GM19372 (cell line): ENCODE results near the gene ANKRD13B.

Experiments
- ATAC-seq: cut with Tn5 transposase; IDR thresholded peaks from one replicate; pipeline ENCODE4 v1.9.1; 2021; ENCODE audit warnings: mild to moderate bottlenecking, low read depth, moderate library complexity; ENCODE audit not compliant: unreplicated experiment

The ANKRD13B gene

DNA sequence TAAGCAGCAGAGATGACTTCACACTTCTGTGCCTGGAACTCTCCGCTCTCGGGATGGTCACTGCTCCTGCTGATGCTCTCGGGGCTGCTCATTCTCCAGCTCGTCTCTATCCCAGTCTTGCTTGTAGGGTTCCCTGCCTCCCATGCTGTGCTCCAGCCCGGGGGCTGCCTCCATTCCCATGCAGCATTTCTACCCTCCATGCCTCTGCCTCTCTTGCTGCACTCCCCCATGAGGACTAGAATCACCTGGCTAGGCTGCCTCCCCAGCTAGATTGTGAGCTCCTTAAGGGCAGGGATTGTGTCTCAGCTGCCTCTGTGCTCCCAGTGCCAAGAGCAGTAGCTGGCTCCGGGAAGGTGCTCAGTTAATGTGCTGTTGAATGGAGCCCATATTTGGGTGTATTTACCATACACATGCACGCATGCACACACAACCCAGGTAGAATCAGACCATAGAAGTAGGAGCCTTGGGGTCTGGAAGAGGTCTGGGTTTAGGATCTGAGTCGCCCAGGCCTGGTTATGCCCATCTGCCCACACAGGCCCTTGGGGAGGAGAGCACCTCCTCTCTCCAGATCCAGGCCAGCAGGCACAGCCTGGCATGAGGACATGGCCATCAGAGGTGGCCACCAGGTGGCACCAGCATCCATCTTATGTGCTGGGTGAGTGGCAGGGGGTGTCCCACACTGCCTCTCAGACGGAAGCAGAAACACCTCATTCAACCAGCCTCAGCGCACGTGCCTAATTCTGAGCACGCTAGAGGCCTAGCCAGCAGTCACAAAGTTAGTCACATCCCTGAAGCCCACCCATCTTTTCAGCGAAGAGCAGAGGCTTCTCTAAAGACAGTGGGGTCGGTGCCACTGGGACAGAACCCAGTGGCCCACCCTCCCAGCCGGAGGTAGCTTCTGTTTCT, 12.8 kb upstream of the ANKRD13B start:
- ATAC-seq, result peak; percentile 68

DNA sequence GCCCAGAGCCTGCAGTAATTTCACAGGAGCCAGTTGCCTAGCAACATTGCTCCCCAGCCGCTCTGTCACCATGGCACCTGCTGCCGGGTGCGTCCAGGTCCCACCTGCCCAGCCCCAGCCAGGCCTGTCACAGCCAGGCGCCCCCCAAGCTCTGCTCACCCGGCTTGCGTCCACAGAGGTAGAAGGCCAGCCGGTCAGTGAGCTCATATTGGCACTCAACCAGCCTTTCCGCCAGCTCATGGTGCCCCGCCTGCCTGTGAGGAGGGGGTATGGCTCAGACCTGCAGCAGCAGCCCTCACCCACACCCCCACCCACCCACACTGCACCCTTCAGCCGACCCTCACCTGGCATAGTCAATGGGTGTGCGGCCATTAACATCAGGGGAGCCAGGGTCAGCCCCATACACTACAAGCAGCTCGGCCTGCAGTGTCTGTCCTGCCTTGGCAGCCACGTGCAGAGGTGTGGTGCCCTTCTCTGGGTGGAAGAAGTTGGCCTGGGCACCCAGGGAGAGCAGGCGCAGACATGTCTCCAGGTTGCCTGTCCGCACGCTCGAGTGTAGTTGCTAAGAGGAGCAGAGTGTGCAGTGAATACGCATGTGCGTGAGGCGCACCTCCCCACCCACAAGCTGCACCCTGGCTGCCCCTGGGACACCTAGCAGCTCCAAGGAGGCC, 11.2 kb upstream of the ANKRD13B start:
- ATAC-seq, result no peak

DNA sequence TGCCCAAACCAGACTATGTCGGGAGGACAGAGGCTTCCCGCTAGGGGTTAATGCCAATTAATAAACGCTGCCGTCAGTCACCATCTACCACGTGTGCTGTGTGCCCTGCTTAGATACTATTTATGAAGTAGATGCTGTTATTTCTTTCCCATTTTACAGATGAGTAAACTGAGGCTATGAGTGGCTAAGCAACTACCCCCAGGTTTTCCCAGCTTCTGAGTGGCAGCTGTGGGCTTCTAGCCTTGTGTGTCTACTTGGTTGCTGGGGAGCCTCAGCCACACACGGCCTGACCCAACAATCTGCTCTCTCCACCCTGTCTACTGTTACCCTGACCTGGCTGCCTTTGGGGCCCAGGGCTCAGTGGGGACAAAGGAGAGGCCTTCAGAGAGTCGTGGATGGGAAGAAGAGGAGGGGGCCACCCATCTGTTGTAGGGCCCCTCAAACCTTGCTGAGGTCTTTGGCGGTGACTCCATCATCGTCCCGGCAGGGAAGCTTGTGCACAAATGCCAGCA, 10.6 kb upstream of the ANKRD13B start:
- ATAC-seq, result no peak

DNA sequence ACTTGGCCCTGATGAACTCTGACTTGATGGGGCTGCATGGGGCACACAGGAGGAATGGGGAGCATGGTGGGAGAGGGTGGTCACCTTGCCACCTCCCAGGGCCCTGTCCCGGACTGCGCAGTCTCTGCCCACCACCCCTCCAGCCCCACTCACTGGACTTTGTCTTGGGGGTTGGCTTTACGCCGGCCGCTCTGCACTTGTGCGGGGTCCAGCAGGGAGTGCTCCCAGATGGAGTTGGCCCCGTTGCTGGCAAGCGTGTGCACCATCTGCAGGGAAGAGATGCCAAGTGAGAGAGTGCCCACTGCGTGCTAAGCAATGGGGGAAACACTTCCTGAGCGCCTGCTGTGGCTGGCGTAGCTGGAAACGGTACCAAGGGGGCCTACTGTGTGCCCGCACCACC, 10.2 kb upstream of the ANKRD13B start:
- ATAC-seq, result no peak

DNA sequence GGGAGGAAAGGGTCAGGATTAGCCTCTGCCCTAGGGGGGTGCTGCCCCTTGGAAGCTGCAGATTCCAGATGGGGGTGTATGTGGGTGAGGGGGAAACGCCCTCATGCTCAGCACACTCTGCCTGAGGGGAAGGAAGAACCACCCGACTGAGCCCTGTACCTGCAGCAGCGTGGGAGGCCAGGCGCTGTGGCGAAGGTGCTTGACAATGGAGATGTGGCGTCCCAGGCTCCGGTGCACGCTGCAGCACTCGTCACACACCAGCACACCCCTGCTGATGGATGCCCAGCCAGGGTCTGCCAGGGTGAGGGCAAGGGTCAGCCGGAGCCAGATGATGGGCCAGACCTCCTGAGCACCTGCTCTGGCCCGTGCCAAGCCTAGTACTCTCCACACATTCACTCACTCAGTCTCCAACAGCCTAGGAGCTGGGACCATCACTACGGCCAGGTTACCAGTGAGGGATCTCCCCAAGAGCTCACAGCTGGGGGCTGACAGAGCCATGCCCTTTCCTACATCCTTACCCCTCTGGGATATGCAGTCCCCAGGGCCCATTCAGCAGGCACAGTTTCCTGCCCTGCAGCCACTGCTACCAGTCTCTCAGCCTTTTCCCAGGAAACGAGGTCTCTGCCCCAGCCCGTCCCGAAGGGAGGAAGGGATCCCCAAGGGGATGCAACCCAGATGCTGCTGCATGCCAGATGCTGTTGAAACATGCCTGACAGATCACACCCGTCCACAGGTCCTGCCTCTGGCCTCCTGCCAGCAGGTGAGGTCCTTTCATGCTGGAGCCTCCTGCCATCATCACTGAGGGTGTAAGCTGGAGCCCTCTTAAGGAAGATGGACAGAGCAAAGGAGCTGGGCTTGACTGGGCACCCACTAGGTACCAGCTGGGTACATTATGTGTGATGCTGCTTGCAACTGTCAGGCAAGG, 9.3 kb upstream of the ANKRD13B start:
- no peak for ATAC-seq

DNA sequence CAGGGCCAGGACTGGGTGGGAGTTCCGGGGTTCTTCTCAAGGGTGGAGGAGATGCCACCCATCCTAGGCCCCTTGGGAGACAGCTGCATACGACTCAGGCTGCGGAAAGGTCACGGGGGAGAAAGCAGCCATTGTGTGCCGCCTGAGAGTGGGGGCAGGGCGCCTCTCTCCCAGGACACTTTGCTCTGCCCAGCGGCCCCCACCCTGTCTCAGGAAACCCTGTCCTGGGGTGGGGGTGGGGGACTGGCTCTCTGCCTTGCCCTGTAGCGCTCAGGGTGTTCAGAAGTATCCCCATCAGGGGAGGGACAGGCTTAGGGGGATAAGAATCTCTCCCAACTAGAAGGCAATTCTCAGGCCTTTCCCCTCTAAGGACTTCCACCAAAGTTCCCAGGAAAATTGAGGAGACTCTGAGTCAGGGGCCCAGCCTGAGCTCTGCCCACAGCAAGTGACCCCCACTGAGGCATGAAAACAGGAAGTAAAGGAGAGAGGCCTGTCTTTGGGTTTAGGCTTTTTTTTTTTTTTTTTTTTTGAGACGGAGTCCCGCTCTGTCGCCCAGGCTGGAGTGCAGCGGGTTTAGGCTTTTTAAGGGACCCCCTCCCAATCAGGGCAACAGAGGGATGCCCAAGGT, 8.4 kb upstream of the ANKRD13B start:
- ATAC-seq, result no peak

DNA sequence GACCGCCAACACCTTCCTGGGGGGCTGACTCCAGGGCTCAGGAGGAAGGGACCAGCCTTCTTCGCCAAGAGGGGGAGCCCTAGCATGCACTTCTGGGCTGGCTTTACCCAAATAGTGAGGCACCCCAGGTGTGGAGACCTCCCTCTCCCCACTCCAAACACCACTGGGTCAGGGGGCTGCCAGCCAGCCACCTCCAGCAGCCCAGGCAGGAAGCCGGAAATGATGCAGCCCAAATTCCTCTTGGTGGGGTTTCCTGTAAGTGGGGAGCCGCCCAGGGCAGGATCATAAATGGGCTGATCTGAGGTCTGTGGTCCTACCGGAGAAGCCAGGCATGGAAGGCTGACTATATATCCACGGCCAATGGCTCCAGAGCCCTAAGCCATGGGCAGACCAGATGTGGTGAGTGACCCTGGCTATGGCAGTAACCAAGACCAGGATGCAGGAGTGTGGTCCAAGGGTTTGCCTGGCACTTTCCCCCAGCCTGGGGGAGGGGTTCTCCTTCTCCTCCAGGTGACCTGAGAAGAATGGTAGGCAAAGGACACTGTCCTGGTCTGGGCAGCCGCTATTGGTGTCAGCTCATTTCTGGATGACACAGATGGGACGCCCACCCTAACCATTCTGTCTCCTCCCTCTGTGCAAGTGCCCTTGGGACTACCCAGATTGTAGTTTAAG, 7.7 kb upstream of the ANKRD13B start:
- no peak for ATAC-seq

DNA sequence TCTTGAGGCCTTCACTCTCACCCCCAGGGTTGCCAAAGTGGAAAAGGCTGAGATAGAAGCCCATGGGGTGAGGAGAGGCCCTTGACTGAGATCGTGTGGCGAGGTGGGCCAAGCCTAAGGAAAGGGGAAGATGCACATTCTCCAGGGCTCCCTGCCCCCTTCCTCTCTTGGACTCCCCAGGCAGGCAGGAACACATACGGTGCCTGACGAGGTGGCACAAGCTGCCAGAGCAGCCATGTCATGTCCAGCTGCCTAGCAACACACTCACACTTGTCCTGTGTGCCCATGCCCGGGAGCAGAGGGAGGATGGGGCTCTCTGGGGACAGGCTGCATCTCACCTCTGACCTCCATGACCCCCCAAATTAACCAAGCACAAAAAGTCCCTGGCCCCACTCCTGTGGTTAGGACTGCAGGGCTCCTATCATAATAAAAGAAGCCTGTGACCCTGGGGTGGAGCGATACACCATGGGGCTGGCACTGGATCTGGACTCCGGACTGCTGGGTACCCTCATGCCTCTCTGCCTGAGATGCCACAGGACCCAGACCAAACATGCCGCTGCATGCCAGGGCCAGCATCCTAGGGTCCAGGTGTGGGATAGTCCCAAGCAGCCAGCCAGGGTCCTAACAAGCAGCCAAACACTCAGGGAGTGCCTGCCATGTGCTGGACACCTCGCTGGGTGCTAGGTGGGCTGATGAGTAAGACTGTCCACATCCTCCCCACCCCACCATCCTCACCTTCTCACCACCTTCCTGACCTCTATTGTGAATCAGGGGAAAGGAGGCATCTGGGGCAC, 6.1 kb upstream of the ANKRD13B start:
- ATAC-seq, result no peak

DNA sequence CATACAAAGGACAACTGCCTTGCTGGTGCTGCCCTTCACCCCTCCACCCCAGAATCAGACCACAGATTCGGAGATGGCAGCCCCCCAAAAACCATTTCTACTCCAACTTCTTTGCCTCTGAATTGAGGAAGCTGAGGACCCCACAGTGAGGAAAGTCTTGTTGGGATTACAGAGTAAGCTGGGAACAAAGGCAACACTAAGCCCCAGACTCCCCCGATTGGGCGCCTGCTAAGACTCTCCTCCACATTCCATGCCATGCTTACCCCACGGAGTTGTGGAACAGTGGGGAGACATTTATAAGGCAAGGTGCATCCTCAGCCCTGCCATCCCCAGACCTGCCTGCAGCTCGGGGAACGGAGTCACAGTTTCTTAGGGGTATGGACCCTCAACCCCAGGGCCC, 5.3 kb upstream of the ANKRD13B start:
- ATAC-seq, result no peak

DNA sequence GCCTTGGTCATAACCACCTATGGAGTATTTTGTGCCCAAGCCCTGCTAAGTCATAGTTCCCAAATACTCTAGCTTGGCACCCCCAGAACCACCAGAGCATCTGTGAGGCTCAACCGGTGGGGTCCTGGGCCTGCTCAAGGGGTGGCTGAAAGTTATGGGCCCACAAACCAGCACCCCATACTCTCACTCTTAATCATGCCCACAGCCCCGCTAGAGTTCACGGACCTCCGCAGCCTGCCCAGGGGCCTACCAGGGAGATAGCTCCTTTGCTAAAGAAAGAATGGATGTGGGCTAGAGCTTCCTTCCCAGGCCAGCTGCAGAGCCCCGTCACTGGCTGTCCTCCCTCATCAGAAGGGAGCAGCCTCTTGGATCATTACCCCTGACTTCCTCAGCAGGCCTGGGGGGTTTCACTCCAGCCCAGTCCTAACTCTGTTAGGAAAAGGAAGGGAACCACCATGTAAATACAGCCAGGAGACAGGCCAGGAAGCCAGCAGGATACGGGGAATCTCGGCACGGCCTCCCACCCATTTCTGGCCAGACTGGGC, 4.8 kb upstream of the ANKRD13B start:
- no peak for ATAC-seq

DNA sequence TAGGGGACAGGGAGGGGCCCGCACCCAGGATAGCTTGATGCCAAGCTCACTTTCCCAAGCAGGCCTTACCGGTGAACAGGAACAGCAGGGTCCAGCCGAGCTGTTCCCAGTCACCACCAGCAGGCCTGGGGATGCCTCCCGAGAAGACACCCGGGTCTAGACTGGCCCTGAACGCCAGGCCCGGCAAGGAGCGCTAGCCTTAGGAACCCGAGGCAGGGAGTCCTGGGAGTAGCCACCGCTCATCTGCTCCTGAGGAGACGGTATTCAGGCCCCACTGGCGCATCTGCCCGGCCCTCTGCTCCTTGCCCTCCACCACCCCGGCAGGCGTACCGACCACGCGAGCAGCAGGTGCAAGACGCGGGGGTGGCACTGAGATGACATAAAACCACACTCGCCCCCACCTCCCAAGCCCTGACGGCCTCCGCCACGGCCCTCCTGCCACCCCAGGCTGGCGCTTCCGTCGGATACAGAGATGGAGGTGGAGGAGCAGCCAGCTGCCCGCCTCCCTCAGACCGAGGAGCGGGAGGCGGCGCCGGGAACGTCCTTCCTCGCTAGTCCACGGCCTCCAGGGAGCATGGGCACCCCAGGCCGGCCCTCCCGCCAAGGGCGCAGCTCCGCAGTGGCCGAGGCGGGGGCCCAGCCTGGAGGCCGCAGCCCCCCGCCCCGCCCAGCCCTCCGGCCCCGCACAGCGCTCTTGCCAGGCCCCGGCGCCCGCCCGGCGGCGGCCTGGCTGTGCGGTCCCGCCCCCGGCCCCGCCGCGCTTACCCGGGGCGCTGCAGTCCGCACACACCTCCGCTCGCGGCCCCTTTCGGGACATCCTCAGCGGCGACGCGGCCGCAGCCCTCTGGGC, 4.1 kb upstream of the ANKRD13B start:
- peak; percentile 15 for ATAC-seq

DNA sequence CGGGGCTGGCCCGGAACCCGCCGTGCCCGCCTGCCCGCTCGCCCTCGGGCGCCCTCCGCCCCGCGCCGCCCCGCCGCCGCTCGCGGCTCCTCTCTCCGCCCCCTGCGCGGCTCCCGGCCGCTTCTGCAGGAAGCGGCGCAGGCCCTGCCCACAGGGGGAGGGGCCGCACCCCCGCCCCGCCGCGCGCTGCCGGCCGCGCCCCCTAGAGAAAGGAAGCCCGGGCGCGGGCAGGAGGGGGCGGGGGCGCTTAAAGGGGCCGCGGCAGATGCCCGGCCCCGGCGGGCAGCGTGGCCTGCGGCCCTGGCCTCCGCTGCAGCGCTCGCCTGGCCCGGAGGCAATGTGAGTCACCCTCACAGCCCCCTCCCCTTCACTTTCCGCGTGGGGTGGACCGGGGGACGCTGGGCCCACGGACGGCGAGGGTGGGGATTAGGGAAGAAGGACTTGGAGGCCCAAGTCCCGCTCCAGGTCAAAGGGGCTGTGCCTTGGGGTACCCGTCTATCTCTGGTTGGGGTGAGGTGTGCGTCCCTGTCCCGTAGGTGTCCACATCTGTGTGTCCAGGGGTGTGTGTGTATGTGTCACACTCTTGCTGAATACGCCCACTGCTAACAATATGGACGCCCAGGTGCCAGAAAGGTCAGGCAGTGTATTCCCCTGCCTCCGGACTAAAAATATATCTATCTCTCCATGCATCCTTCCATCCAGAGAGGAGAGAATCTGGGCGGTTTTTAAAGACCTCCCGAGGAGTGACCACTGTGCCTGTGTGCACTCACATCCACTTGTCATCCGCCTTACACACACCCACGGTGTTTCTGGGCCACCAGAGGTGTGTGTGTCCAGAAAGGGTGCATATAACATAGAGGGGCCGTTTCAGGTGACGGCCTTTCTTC, 3.2 kb upstream of the ANKRD13B start, which contains the start of gene GIT1:
Gene GIT1 (minus strand): TSS at position 125 of the 887 bp plus-strand sequence. CDS start 270 bp downstream, outside the sequence.
- ATAC-seq, result peak; percentile 66

DNA sequence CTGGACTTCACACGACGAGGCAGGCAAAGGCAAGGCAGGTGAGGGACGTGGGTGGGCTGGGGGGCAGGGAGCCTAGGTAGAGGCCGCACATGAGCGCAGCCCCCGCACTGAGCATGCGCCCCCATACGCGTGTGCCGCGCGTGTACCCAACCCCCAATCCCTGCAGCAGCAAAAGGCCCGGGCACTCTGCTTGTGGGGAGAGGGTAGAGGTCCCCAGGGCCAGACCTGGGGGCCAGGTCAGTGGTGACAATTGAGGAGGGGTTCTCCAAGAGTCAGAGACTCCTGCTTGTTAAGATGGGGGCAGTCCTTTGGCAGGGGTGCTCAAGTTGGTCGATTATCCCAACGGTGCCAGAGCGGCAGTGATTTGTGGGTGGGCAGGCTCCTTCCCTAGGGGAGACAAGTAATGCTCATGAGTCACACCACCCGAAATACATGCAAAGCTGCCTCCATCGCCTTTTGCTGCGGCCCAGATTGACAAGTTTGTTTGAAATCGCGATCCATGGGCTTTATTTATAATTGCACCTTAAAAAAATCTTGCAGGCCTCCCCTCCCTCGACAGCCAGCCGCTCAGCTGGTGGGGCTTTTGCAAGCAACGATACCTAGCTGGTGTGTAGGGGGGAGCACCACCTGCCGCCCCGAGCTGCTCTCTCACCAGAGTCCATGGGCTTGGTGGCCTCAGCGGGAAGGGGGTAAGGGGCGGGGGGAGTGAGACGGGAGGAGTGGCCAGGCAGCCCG, 2.4 kb upstream of the ANKRD13B start:
- no peak for ATAC-seq

DNA sequence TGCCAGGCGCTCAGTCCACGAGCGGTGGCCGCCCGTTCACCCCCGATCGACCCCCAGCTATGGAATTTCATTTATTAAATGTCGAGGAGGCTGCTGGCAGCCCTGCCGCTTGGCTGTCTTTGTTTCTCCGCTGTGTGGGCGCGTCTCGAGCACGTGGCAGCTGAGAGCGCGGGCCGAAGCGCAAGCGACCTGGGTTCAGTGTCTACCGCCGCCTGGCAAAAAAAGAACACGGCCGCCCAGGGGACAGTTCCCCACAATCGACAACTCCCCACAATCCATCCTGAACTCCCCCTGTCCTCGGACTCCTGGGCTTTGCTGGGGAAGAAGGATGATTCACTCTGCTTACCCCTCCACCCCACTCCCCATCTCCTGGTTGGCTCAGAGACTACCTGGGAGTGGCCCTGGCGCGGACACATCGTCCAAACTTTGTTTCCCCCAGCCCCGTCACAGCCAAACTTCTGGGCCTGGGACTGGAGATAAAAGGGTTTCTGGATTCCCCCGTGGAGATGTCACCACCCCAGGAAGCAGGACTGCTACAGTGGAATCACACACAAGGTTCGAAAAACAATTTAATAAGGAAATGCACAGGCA, 1.7 kb upstream of the ANKRD13B start:
- ATAC-seq, result no peak

DNA sequence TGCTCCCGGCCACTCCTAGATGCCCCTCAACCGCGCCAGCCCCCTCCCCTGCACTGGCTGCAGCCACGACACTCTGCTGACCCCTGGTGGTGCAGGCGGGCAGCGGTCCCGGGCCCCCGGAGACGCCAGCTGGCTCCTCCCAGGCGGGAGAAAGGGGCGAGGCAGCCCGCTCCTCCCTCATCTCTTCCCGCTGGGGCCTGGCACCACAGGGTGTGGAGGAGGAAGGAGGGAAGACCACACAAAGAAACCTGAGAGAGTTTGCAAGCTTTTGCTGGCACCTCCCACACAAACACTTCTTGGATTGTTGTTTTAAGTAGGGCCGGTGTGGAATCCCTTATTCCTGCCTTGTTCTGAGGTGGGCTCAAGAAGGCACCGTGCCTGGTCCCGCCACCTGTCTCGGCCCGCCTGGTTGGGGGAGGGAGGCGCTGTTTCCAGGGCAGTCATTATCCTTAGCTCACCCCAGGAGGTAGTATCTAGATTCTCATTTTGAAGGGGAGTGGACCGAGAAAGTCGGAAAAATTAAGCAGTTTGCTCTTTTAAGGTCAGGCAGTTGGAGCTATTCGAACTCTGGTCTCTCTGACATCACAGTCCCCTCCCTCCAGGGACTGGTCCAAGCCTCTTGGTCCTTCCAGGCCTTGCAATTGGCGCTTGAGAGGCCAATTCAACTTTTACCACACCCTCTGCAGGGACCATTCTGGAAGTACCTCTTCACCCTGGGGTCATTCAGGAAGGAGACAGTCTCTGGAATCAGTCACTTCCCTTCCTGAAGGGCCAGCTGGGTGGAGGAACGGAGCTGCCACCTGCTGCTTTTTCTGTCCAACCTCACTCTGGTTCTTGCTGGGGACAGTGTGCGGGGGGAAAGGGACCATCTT, 959 bp upstream of the ANKRD13B start:
- ATAC-seq, result no peak
